ENCODE measurements around the gene PGLYRP4. TPM values are rescaled to one million over a fixed set of nuclear protein-coding genes. Genes with fewer than 3 reads are reported as not detected.
"Not testable (repeated sequence)": the region's sequence is repeated elsewhere in the genome, so short reads cannot be mapped to it uniquely, and the experiment has no call there.

The PGLYRP4 gene
- polyA plus RNA-seq, 3 donors: not detected

- no peaks in the 10 kb centered on the region for H3K79me2 ChIP-seq (ENCODE audit: insufficient read depth, low read length)
- no peak for TF ChIP-seq CTCF (IDR thresholded peaks at IDR 0.05)
- H3K27me3 ChIP-seq (ENCODE audit: control insufficient read depth in 2 of 2, insufficient read depth in 2 of 2, low read length in 2 of 2): no peaks in the 10 kb centered on the region
- Mint-ChIP-seq H3K36me3 (no peaks in the 10 kb centered on the region), H3K4me1 (peaks cover 7% of the 10 kb centered on the region), H3K4me3 (no peak overlapping the region), H3K9me3 (peaks cover 4 to 34% (median 19%) of the 10 kb centered on the region in 7 donors), H3K27me3 (ENCODE audit: low read depth in 3 of 3) (peaks cover 1 to 5% (median 2%) of the 10 kb centered on the region in 3 donors), H3K27ac (no peak overlapping the region)
- H3K4me3 ChIP-seq (replicated peaks in 1 of 3; ENCODE audit: low read depth in 2 of 3, low read length in 3 of 3): no peak overlapping the region
- no peak overlapping the region for H3K27ac ChIP-seq (ENCODE audit: low read depth in 1 of 2, low read length in 2 of 2)
- no peak for DNase-seq
- intact Hi-C loops (cut with micrococcal nuclease): no loop called here
- peaks cover 10 to 14% of the 10 kb centered on the region in 2 donors for H3K9me3 ChIP-seq (replicated peaks in 1 of 2; ENCODE audit: control insufficient read depth in 1 of 2, insufficient read depth in 1 of 2, low read length in 2 of 2)
- H3K9ac ChIP-seq (ENCODE audit: insufficient read depth, low read length, poor library complexity, severe bottlenecking): no peak overlapping the region
- no peak overlapping the region for H3K4me2 ChIP-seq (replicated peaks; ENCODE audit: extremely low read depth, low read length, poor library complexity, severe bottlenecking)
- no peak overlapping the region for H2AFZ ChIP-seq (ENCODE audit: insufficient read depth, low read depth, low read length, poor library complexity, severe bottlenecking)
- H3K4me1 ChIP-seq (ENCODE audit: control insufficient read depth in 1 of 2, insufficient read depth in 2 of 2, low read length in 2 of 2): no peaks in the 10 kb centered on the region
- no peaks in the 10 kb centered on the region for H3K36me3 ChIP-seq (replicated peaks in 1 of 2; ENCODE audit: control insufficient read depth in 1 of 2, insufficient read depth in 2 of 2, low read length in 2 of 2)
- no peaks in the 10 kb centered on the region for H4K20me1 ChIP-seq (ENCODE audit: insufficient read depth, low read length)
These were observed 23.7 kb downstream of the PGLYRP4 start for GRCh38 chr1:153324912-153325311.

- Mint-ChIP-seq H3K9me3 (peaks cover 4 to 25% (median 15%) of the 10 kb centered on the region in 7 donors), H3K4me1 (peaks cover 7% of the 10 kb centered on the region), H3K27ac (no peak overlapping the region), H3K4me3 (no peak overlapping the region), H3K36me3 (no peaks in the 10 kb centered on the region), H3K27me3 (ENCODE audit: low read depth in 3 of 3) (peaks cover 3 to 6% (median 4%) of the 10 kb centered on the region in 3 donors)
- no peak overlapping the region for H2AFZ ChIP-seq (ENCODE audit: insufficient read depth, low read depth, low read length, poor library complexity, severe bottlenecking)
- H3K4me3 ChIP-seq (replicated peaks in 1 of 3; ENCODE audit: low read depth in 2 of 3, low read length in 3 of 3): no peak overlapping the region
- no peak overlapping the region for H3K27ac ChIP-seq (ENCODE audit: low read depth in 1 of 2, low read length in 2 of 2)
- no peak overlapping the region for H3K9ac ChIP-seq (ENCODE audit: insufficient read depth, low read length, poor library complexity, severe bottlenecking)
- intact Hi-C loops (cut with micrococcal nuclease): no loop called here
- no peak overlapping the region for H3K4me2 ChIP-seq (replicated peaks; ENCODE audit: extremely low read depth, low read length, poor library complexity, severe bottlenecking)
- peaks cover 8 to 10% of the 10 kb centered on the region in 2 donors for H3K9me3 ChIP-seq (replicated peaks in 1 of 2; ENCODE audit: control insufficient read depth in 1 of 2, insufficient read depth in 1 of 2, low read length in 2 of 2)
- DNase-seq: no peak
- no peak for TF ChIP-seq CTCF (IDR thresholded peaks at IDR 0.05)
- H3K79me2 ChIP-seq (ENCODE audit: insufficient read depth, low read length): no peaks in the 10 kb centered on the region
- H3K27me3 ChIP-seq (ENCODE audit: control insufficient read depth in 2 of 2, insufficient read depth in 2 of 2, low read length in 2 of 2): no peaks in the 10 kb centered on the region
- no peaks in the 10 kb centered on the region for H3K36me3 ChIP-seq (replicated peaks in 1 of 2; ENCODE audit: control insufficient read depth in 1 of 2, insufficient read depth in 2 of 2, low read length in 2 of 2)
- WGBS (ENCODE audit: insufficient coverage): no CpG with 5 or more reads among the region's 1 CpG
- no peaks in the 10 kb centered on the region for H3K4me1 ChIP-seq (ENCODE audit: control insufficient read depth in 1 of 2, insufficient read depth in 2 of 2, low read length in 2 of 2)
- H4K20me1 ChIP-seq (ENCODE audit: insufficient read depth, low read length): no peaks in the 10 kb centered on the region
These were observed 26.1 kb downstream of the PGLYRP4 start for GRCh38 chr1:153322568-153322967.

GRCh38 chr1:153318145-153318544, 30.5 kb downstream of the PGLYRP4 start:
- WGBS (ENCODE audit: insufficient coverage): 100% methylated on average over 4 of the region's 7 CpGs
- H3K9ac ChIP-seq (ENCODE audit: insufficient read depth, low read length, poor library complexity, severe bottlenecking); intact Hi-C loops (cut with micrococcal nuclease); H3K4me1 ChIP-seq (ENCODE audit: control insufficient read depth in 1 of 2, insufficient read depth in 2 of 2, low read length in 2 of 2); H3K27me3 ChIP-seq (ENCODE audit: control insufficient read depth in 2 of 2, insufficient read depth in 2 of 2, low read length in 2 of 2); H2AFZ ChIP-seq (ENCODE audit: insufficient read depth, low read depth, low read length, poor library complexity, severe bottlenecking); H3K27me3 Mint-ChIP-seq (ENCODE audit: low read depth in 3 of 3); H3K27ac Mint-ChIP-seq; H3K4me1 Mint-ChIP-seq; H3K79me2 ChIP-seq (ENCODE audit: insufficient read depth, low read length); H3K36me3 ChIP-seq (replicated peaks in 1 of 2; ENCODE audit: control insufficient read depth in 1 of 2, insufficient read depth in 2 of 2, low read length in 2 of 2); H3K4me3 Mint-ChIP-seq; H3K4me3 ChIP-seq (replicated peaks in 1 of 3; ENCODE audit: low read depth in 2 of 3, low read length in 3 of 3); H3K9me3 ChIP-seq (replicated peaks in 1 of 2; ENCODE audit: control insufficient read depth in 1 of 2, insufficient read depth in 1 of 2, low read length in 2 of 2); H4K20me1 ChIP-seq (ENCODE audit: insufficient read depth, low read length); H3K27ac ChIP-seq (ENCODE audit: low read depth in 1 of 2, low read length in 2 of 2); H3K36me3 Mint-ChIP-seq; H3K4me2 ChIP-seq (replicated peaks; ENCODE audit: extremely low read depth, low read length, poor library complexity, severe bottlenecking); DNase-seq: not testable (repeated sequence)
- H3K9me3 Mint-ChIP-seq: peaks cover 0 to 14% (median 3%) of the 10 kb centered on the region in 7 donors

- H3K9ac ChIP-seq (ENCODE audit: insufficient read depth, low read length, poor library complexity, severe bottlenecking); H3K79me2 ChIP-seq (ENCODE audit: insufficient read depth, low read length); H3K27me3 ChIP-seq (ENCODE audit: control insufficient read depth in 2 of 2, insufficient read depth in 2 of 2, low read length in 2 of 2); H3K4me1 Mint-ChIP-seq; H2AFZ ChIP-seq (ENCODE audit: insufficient read depth, low read depth, low read length, poor library complexity, severe bottlenecking); H3K4me3 ChIP-seq (replicated peaks in 1 of 3; ENCODE audit: low read depth in 2 of 3, low read length in 3 of 3); H3K4me2 ChIP-seq (replicated peaks; ENCODE audit: extremely low read depth, low read length, poor library complexity, severe bottlenecking); H4K20me1 ChIP-seq (ENCODE audit: insufficient read depth, low read length); H3K27ac ChIP-seq (ENCODE audit: low read depth in 1 of 2, low read length in 2 of 2); H3K36me3 Mint-ChIP-seq; H3K27me3 Mint-ChIP-seq (ENCODE audit: low read depth in 3 of 3); H3K9me3 ChIP-seq (replicated peaks in 1 of 2; ENCODE audit: control insufficient read depth in 1 of 2, insufficient read depth in 1 of 2, low read length in 2 of 2); DNase-seq; H3K36me3 ChIP-seq (replicated peaks in 1 of 2; ENCODE audit: control insufficient read depth in 1 of 2, insufficient read depth in 2 of 2, low read length in 2 of 2); H3K4me3 Mint-ChIP-seq; H3K9me3 Mint-ChIP-seq; intact Hi-C loops (cut with micrococcal nuclease); H3K4me1 ChIP-seq (ENCODE audit: control insufficient read depth in 1 of 2, insufficient read depth in 2 of 2, low read length in 2 of 2); H3K27ac Mint-ChIP-seq: not testable (repeated sequence)
These were observed 32.6 kb downstream of the PGLYRP4 start for GRCh38 chr1:153316013-153316412.

All from CD14-positive monocyte (primary cell).